Tibial nerve (tissue), 4 donors: ENCODE data around the gene MYRIP. TPM values are rescaled to one million over a fixed set of nuclear protein-coding genes. Genes with fewer than 3 reads are reported as not detected.

Experiments
- DNase-seq, 2 donors: peaks; one replicate each; pipeline ENCODE4 v3.0.0-alpha.2; 2019; ENCODE audit warnings: low spot score in 2 of 2
- H3K27ac ChIP-seq, 4 donors: fragments of 200-600 bp; sonication (generic) in 3 of 4; one replicate each; pipeline ENCODE4 v1.5.1; 2017 to 2019; ENCODE audit warnings: mild to moderate bottlenecking in 1 of 4
- H3K27me3 ChIP-seq, 2 donors: fragments of 200-600 bp; sonication (generic) in 1 of 2; one replicate each; pipeline versions ENCODE4 v1.5.1 to v1.6.0; 2017 to 2019
- H3K36me3 ChIP-seq, 3 donors: fragments of 200-600 bp; sonication (generic); one replicate each; pipeline ENCODE4 v1.5.1; 2018 to 2019
- H3K4me1 ChIP-seq, 4 donors: fragments of 200-600 bp; sonication (generic) in 3 of 4; one replicate each; pipeline ENCODE4 v1.5.1; 2017 to 2019
- H3K4me3 ChIP-seq, 4 donors: fragments of 200-600 bp; sonication (generic) in 3 of 4; one replicate each; pipeline ENCODE4 v1.5.1; 2017 to 2019; ENCODE audit warnings: mild to moderate bottlenecking in 1 of 4, moderate library complexity in 1 of 4
- H3K9me3 ChIP-seq, 4 donors: fragments of 200-600 bp; sonication (generic) in 3 of 4; one replicate each; pipeline ENCODE4 v1.5.1; 2017 to 2019
- CTCF ChIP-seq, 5 experiments: fragments of 200-600 bp in 3 of 5; fragments of 450-650 bp in 2 of 5; sonication (generic) in 3 of 5; IDR thresholded peaks; one replicate each; pipeline ENCODE4 v1.5.1; 2016 to 2019; ENCODE audit warnings: antibody characterized with exemption in 5 of 5, mild to moderate bottlenecking in 3 of 5, moderate library complexity in 2 of 5
- EP300 ChIP-seq, 2 donors: sonication (generic); formaldehyde crosslinking; IDR thresholded peaks; one replicate each; pipeline ENCODE4 v1.6.1; 2017; ENCODE audit warnings: antibody characterized with exemption in 2 of 2, mild to moderate bottlenecking in 1 of 2
- POLR2A ChIP-seq, 2 donors: fragments of 450-650 bp; IDR thresholded peaks; one replicate each; pipeline ENCODE4 v1.6.1; 2017; ENCODE audit warnings: antibody characterized with exemption in 2 of 2, mild to moderate bottlenecking in 2 of 2, moderate library complexity in 2 of 2
- WGBS, 2 donors: methylation state at CpG; one replicate each; pipeline ENCODE4 v1.1.5; 2018; 5-methylcytosine and 5-hydroxymethylcytosine counted together
- total RNA-seq, 4 donors: library from RNA; depleted of rRNA; stranded (reverse); fragments of >200 nt; gene quantifications; one replicate each; pipeline ENCODE4 v1.1.0, GENCODE V29; 2016

Gene MYRIP
- total RNA-seq, 4 donors from 2014 or later = 2.9 to 12.0 (median 9.9) TPM

GRCh38 chr3:40098261-40098759 lies 288.9 kb downstream of the MYRIP start:
- Histone ChIP-seq H3K27me3 (no peaks in the 10 kb centered on the region), H3K4me3 (no peak overlapping the region), H3K9me3 (peaks cover 0 to 10% (median 0%) of the 10 kb centered on the region in 4 donors), H3K27ac (no peak overlapping the region), H3K4me1 (peaks cover 0 to 12% (median 4%) of the 10 kb centered on the region in 4 donors), H3K36me3 (no peaks in the 10 kb centered on the region)
- TF ChIP-seq EP300 (IDR thresholded peaks at IDR 0.05) (no peak), POLR2A (IDR thresholded peaks at IDR 0.05) (no peak), CTCF (IDR thresholded peaks at IDR 0.05) (no peak)
- no peak for DNase-seq

- Histone ChIP-seq H3K27me3 (no peaks in the 10 kb centered on the region), H3K9me3 (peaks cover 0 to 10% (median 0%) of the 10 kb centered on the region in 4 donors), H3K36me3 (no peaks in the 10 kb centered on the region), H3K4me3 (no peak overlapping the region), H3K27ac (no peak overlapping the region), H3K4me1 (peaks cover 0 to 12% (median 4%) of the 10 kb centered on the region in 4 donors)
- no peak for TF ChIP-seq CTCF (IDR thresholded peaks at IDR 0.05)
- no peak for TF ChIP-seq POLR2A (IDR thresholded peaks at IDR 0.05)
- no peak for TF ChIP-seq EP300 (IDR thresholded peaks at IDR 0.05)
- no peak for DNase-seq
- 79 to 84% methylated on average over 7 of the region's 7 CpGs for whole genome bisulfite sequencing, 2 donors
Measured at GRCh38 chr3:40099871-40100270, 290.5 kb downstream of the MYRIP start.

- no peak for DNase-seq
- H3K36me3 ChIP-seq = no peaks in the 10 kb centered on the region
- H3K27me3 ChIP-seq = no peaks in the 10 kb centered on the region
- TF ChIP-seq POLR2A (IDR thresholded peaks at IDR 0.05) = no peak
- no peak for TF ChIP-seq EP300 (IDR thresholded peaks at IDR 0.05)
- TF ChIP-seq CTCF (IDR thresholded peaks at IDR 0.05) = no peak
- H3K4me3 ChIP-seq = no peak overlapping the region
- H3K9me3 ChIP-seq = peaks cover 0 to 10% (median 0%) of the 10 kb centered on the region in 4 donors
- peaks cover 0 to 6% (median 2%) of the 10 kb centered on the region in 4 donors for H3K4me1 ChIP-seq
- no peak overlapping the region for H3K27ac ChIP-seq
Measured at GRCh38 chr3:40102182-40102581, 292.8 kb downstream of the MYRIP start.

- no peak for DNase-seq
- TF ChIP-seq EP300 (IDR thresholded peaks at IDR 0.05) = no peak
- no peak for TF ChIP-seq POLR2A (IDR thresholded peaks at IDR 0.05)
- TF ChIP-seq CTCF (IDR thresholded peaks at IDR 0.05) = no peak
Measured at GRCh38 chr3:40103829-40104228, 294.4 kb downstream of the MYRIP start.

GRCh38 chr3:40104441-40104840 lies 295.0 kb downstream of the MYRIP start:
- TF ChIP-seq CTCF (IDR thresholded peaks at IDR 0.05) (no peak), POLR2A (IDR thresholded peaks at IDR 0.05) (no peak), EP300 (IDR thresholded peaks at IDR 0.05) (no peak)
- no peaks in the 10 kb centered on the region for H3K36me3 ChIP-seq
- H3K4me1 ChIP-seq = no peaks in the 10 kb centered on the region
- DNase-seq = no peak
- H3K4me3 ChIP-seq = no peak overlapping the region
- H3K27ac ChIP-seq = no peak overlapping the region
- no peaks in the 10 kb centered on the region for H3K27me3 ChIP-seq
- H3K9me3 ChIP-seq = peaks cover 0 to 10% (median 0%) of the 10 kb centered on the region in 4 donors
- 75 to 77% methylated on average over 4 of the region's 4 CpGs for WGBS, 2 donors

More at GRCh38 chr3:40103829-40104228, 294.4 kb downstream of the MYRIP start:
- Histone ChIP-seq H3K27me3 (no peaks in the 10 kb centered on the region), H3K36me3 (no peaks in the 10 kb centered on the region), H3K4me1 (no peaks in the 10 kb centered on the region), H3K9me3 (peaks cover 0 to 10% (median 0%) of the 10 kb centered on the region in 4 donors), H3K4me3 (no peak overlapping the region), H3K27ac (no peak overlapping the region)
